ENCODE data around the gene PTPN2.

Gene PTPN2

DNA sequence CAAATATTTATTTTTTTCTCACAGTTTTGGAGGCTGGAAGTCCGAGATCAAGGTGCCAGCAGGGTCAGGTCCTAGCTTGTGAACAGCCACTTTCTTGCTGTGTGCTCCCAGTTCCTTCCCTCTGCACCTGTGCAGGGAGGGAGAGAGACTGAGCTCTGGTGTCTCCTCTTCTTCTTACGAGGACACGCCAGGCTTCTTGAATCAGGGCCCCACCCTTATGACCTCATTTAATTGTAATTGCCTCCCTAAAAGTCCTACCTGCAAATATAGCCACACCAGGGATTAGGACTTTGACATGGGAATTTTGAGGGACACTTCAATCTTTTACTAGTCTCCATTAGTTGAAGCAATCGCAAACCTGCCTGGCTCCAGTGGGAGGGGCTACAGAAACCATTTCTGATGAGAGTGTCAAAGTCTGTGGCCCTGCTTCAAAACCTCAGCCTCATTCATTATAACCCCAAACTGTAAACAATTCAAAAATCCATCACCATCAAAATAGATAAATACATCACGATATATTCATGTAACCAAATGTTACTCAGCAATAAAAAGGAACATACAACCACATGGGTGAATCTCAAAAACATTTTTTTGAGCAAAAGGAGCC is 45.5 kb upstream of the PTPN2 start:
- H3K9ac ChIP-seq (ENCODE audit: low read depth, low read length, poor library complexity), result no peak overlapping the region
- WGBS, 2 donors (ENCODE audit: extremely low coverage in 2 of 2, insufficient read length in 2 of 2, insufficient replicate concordance in 1 of 2), result no CpG with 5 or more reads among the region's 5 CpGs
- H4K8ac ChIP-seq (ENCODE audit: low read depth, low read length), result no peak overlapping the region
- no peak overlapping the region for H3K4me2 ChIP-seq (ENCODE audit: insufficient read depth, low read length, poor library complexity, severe bottlenecking)
- no peak overlapping the region for H2AK5ac ChIP-seq (ENCODE audit: low read depth, low read length)
- DNase-seq (ENCODE audit: low spot score), result no peak
- no peak overlapping the region for H3K4ac ChIP-seq (ENCODE audit: low read length)
- no peaks in the 10 kb centered on the region for H3K36me3 ChIP-seq (replicated peaks in 1 of 2; ENCODE audit: control insufficient read depth in 2 of 2, insufficient read depth in 2 of 2, low read length in 2 of 2)
- H3K4me3 ChIP-seq (ENCODE audit: low read length in 2 of 2), result no peak overlapping the region
- H2BK120ac ChIP-seq (ENCODE audit: low read depth, low read length), result no peak overlapping the region
- H2BK15ac ChIP-seq (ENCODE audit: low read length), result no peak overlapping the region
- no peak overlapping the region for H2BK12ac ChIP-seq (ENCODE audit: low read length)
- H3K14ac ChIP-seq (ENCODE audit: low read length), result no peak overlapping the region
- no peaks in the 10 kb centered on the region for H3K27me3 ChIP-seq (ENCODE audit: control insufficient read depth in 3 of 3, insufficient read depth in 3 of 3, low read depth in 1 of 3, low read length in 3 of 3)
- no peak overlapping the region for H2BK5ac ChIP-seq (ENCODE audit: low read length)
- H4K91ac ChIP-seq (ENCODE audit: low read depth, low read length, poor library complexity), result no peak overlapping the region
- peak overlapping the region; percentile 14 for H2AFZ ChIP-seq (ENCODE audit: low read length)
- H3K23ac ChIP-seq (ENCODE audit: low read depth, low read length, poor library complexity), result no peak overlapping the region
- no peak overlapping the region for H3K18ac ChIP-seq (ENCODE audit: low read length)
- H3K79me1 ChIP-seq (ENCODE audit: low read depth, low read length), result no peaks in the 10 kb centered on the region
- H3K27ac ChIP-seq (replicated peaks; ENCODE audit: low read length), result no peak overlapping the region
- H3K4me1 ChIP-seq (ENCODE audit: control insufficient read depth in 2 of 2, insufficient read depth in 1 of 2, low read depth in 1 of 2, low read length in 2 of 2), result peaks cover 0 to 7% of the 10 kb centered on the region in 2 donors
- peaks cover 0 to 1% of the 10 kb centered on the region in 2 donors for H3K9me3 ChIP-seq (replicated peaks in 1 of 2; ENCODE audit: control insufficient read depth in 2 of 2, insufficient read depth in 1 of 2, low read depth in 1 of 2, low read length in 2 of 2)

DNA sequence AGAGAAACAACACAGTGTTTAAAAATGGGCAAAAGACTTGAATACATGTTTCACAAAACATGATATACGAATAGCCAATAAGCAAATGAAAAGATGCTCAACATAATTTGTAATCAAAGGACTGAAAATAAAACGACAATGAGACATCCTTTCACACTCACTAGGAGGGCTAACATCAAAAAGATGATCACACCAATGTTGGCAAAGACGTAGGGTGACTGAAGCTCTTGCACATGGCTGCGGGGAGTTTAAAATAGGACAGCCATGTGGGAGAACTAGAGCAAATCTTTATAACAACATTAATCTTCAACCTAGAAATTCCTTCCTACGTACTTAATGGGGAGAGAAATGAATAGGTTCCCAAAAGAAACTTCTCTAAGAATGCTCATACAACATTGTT is 44.6 kb upstream of the PTPN2 start:
- no peak overlapping the region for H3K18ac ChIP-seq (ENCODE audit: low read length)
- H2BK15ac ChIP-seq (ENCODE audit: low read length), result no peak overlapping the region
- H3K36me3 ChIP-seq (replicated peaks in 1 of 2; ENCODE audit: control insufficient read depth in 2 of 2, insufficient read depth in 2 of 2, low read length in 2 of 2), result no peaks in the 10 kb centered on the region
- no peak overlapping the region for H2BK12ac ChIP-seq (ENCODE audit: low read length)
- peaks cover 0 to 1% of the 10 kb centered on the region in 2 donors for H3K9me3 ChIP-seq (replicated peaks in 1 of 2; ENCODE audit: control insufficient read depth in 2 of 2, insufficient read depth in 1 of 2, low read depth in 1 of 2, low read length in 2 of 2)
- H2AK5ac ChIP-seq (ENCODE audit: low read depth, low read length), result no peak overlapping the region
- no peak overlapping the region for H3K4ac ChIP-seq (ENCODE audit: low read length)
- H3K79me1 ChIP-seq (ENCODE audit: low read depth, low read length), result no peaks in the 10 kb centered on the region
- H4K91ac ChIP-seq (ENCODE audit: low read depth, low read length, poor library complexity), result no peak overlapping the region
- no peak overlapping the region for H3K4me2 ChIP-seq (ENCODE audit: insufficient read depth, low read length, poor library complexity, severe bottlenecking)
- H4K8ac ChIP-seq (ENCODE audit: low read depth, low read length), result no peak overlapping the region
- H3K4me3 ChIP-seq (ENCODE audit: low read length in 2 of 2), result no peak overlapping the region
- H3K27me3 ChIP-seq (ENCODE audit: control insufficient read depth in 3 of 3, insufficient read depth in 3 of 3, low read depth in 1 of 3, low read length in 3 of 3), result no peaks in the 10 kb centered on the region
- no peak overlapping the region for H2BK5ac ChIP-seq (ENCODE audit: low read length)
- peaks cover 0 to 7% of the 10 kb centered on the region in 2 donors for H3K4me1 ChIP-seq (ENCODE audit: control insufficient read depth in 2 of 2, insufficient read depth in 1 of 2, low read depth in 1 of 2, low read length in 2 of 2)
- no peak overlapping the region for H2AFZ ChIP-seq (ENCODE audit: low read length)
- no CpG with 5 or more reads among the region's 5 CpGs for WGBS, 2 donors (ENCODE audit: extremely low coverage in 2 of 2, insufficient read length in 2 of 2, insufficient replicate concordance in 1 of 2)
- H3K9ac ChIP-seq (ENCODE audit: low read depth, low read length, poor library complexity), result no peak overlapping the region
- DNase-seq (ENCODE audit: low spot score), result no peak
- no peak overlapping the region for H2BK120ac ChIP-seq (ENCODE audit: low read depth, low read length)
- H3K27ac ChIP-seq (replicated peaks; ENCODE audit: low read length), result no peak overlapping the region
- no peak overlapping the region for H3K14ac ChIP-seq (ENCODE audit: low read length)
- no peak overlapping the region for H3K23ac ChIP-seq (ENCODE audit: low read depth, low read length, poor library complexity)

DNA sequence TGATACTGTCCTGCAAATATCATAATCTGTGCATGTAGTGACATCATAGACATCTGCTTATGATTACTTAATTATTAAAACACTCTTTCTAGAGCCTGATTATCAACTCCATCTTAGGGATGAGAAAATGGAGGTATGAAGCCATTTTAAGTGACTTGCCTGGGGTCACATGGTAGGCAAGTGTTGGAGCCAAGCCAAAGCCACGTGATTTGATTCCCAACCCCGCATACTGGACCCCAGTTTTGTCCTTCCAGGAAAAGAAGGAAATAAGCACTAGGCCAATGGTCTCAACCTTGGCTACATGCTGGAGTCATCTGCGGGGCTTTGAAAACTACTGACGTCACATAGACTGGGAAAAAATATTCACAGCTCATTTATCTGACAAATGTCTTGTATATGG is 44.2 kb upstream of the PTPN2 start:
- no peak overlapping the region for H3K23ac ChIP-seq (ENCODE audit: low read depth, low read length, poor library complexity)
- H3K79me1 ChIP-seq (ENCODE audit: low read depth, low read length), result no peaks in the 10 kb centered on the region
- peaks cover 0 to 1% of the 10 kb centered on the region in 2 donors for H3K9me3 ChIP-seq (replicated peaks in 1 of 2; ENCODE audit: control insufficient read depth in 2 of 2, insufficient read depth in 1 of 2, low read depth in 1 of 2, low read length in 2 of 2)
- DNase-seq (ENCODE audit: low spot score), result no peak
- H3K27me3 ChIP-seq (ENCODE audit: control insufficient read depth in 3 of 3, insufficient read depth in 3 of 3, low read depth in 1 of 3, low read length in 3 of 3), result no peaks in the 10 kb centered on the region
- no peaks in the 10 kb centered on the region for H3K36me3 ChIP-seq (replicated peaks in 1 of 2; ENCODE audit: control insufficient read depth in 2 of 2, insufficient read depth in 2 of 2, low read length in 2 of 2)
- no peak overlapping the region for H2AFZ ChIP-seq (ENCODE audit: low read length)
- no peak overlapping the region for H3K4me3 ChIP-seq (ENCODE audit: low read length in 2 of 2)
- no peak overlapping the region for H3K9ac ChIP-seq (ENCODE audit: low read depth, low read length, poor library complexity)
- peaks cover 0 to 3% of the 10 kb centered on the region in 2 donors for H3K4me1 ChIP-seq (ENCODE audit: control insufficient read depth in 2 of 2, insufficient read depth in 1 of 2, low read depth in 1 of 2, low read length in 2 of 2)
- no peak overlapping the region for H3K18ac ChIP-seq (ENCODE audit: low read length)
- H2BK5ac ChIP-seq (ENCODE audit: low read length), result no peak overlapping the region
- WGBS, 2 donors (ENCODE audit: extremely low coverage in 2 of 2, insufficient read length in 2 of 2, insufficient replicate concordance in 1 of 2), result no CpG with 5 or more reads among the region's 4 CpGs
- H2BK12ac ChIP-seq (ENCODE audit: low read length), result no peak overlapping the region
- H3K27ac ChIP-seq (replicated peaks; ENCODE audit: low read length), result no peak overlapping the region
- no peak overlapping the region for H3K4ac ChIP-seq (ENCODE audit: low read length)
- H2BK120ac ChIP-seq (ENCODE audit: low read depth, low read length), result no peak overlapping the region
- no peak overlapping the region for H3K4me2 ChIP-seq (ENCODE audit: insufficient read depth, low read length, poor library complexity, severe bottlenecking)
- no peak overlapping the region for H3K14ac ChIP-seq (ENCODE audit: low read length)
- H4K91ac ChIP-seq (ENCODE audit: low read depth, low read length, poor library complexity), result no peak overlapping the region
- no peak overlapping the region for H2BK15ac ChIP-seq (ENCODE audit: low read length)
- H2AK5ac ChIP-seq (ENCODE audit: low read depth, low read length), result no peak overlapping the region
- no peak overlapping the region for H4K8ac ChIP-seq (ENCODE audit: low read depth, low read length)

DNA sequence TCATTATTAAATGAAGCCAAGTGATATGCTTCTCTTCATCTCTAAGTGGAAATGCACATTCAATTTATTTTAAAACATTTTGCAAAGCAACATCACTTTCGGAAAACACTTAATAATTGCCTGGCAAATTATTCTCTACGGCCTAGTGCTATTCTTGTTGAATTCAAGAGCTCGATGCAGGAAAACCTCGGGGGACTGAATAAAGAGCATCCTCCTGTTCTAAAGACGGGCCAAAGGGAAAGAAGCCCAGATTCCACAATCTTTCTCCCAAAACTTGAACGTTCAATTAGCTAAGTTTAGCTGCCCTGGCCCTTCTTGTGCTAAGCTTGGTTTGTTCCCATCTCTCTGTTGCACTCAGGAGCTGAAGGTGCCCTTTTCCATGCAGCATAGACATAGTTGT is 40.6 kb upstream of the PTPN2 start:
- Histone ChIP-seq H2AK5ac (ENCODE audit: low read depth, low read length) (no peak overlapping the region), H3K14ac (ENCODE audit: low read length) (no peak overlapping the region), H4K8ac (ENCODE audit: low read depth, low read length) (no peak overlapping the region), H2BK12ac (ENCODE audit: low read length) (no peak overlapping the region), H3K23ac (ENCODE audit: low read depth, low read length, poor library complexity) (no peak overlapping the region), H3K79me1 (ENCODE audit: low read depth, low read length) (no peaks in the 10 kb centered on the region), H2BK5ac (ENCODE audit: low read length) (no peak overlapping the region), H3K9ac (ENCODE audit: low read depth, low read length, poor library complexity) (no peak overlapping the region), H3K36me3 (replicated peaks in 1 of 2; ENCODE audit: control insufficient read depth in 2 of 2, insufficient read depth in 2 of 2, low read length in 2 of 2) (no peaks in the 10 kb centered on the region), H3K27ac (replicated peaks; ENCODE audit: low read length) (no peak overlapping the region), H3K4me1 (ENCODE audit: control insufficient read depth in 2 of 2, insufficient read depth in 1 of 2, low read depth in 1 of 2, low read length in 2 of 2) (no peaks in the 10 kb centered on the region), H3K4me2 (ENCODE audit: insufficient read depth, low read length, poor library complexity, severe bottlenecking) (no peak overlapping the region), H3K9me3 (replicated peaks in 1 of 2; ENCODE audit: control insufficient read depth in 2 of 2, insufficient read depth in 1 of 2, low read depth in 1 of 2, low read length in 2 of 2) (peaks cover 0 to 1% of the 10 kb centered on the region in 2 donors), H2AFZ (ENCODE audit: low read length) (no peak overlapping the region), H4K91ac (ENCODE audit: low read depth, low read length, poor library complexity) (no peak overlapping the region), H3K18ac (ENCODE audit: low read length) (no peak overlapping the region), H3K4ac (ENCODE audit: low read length) (no peak overlapping the region), H3K4me3 (ENCODE audit: low read length in 2 of 2) (no peak overlapping the region), H2BK15ac (ENCODE audit: low read length) (no peak overlapping the region), H3K27me3 (ENCODE audit: control insufficient read depth in 3 of 3, insufficient read depth in 3 of 3, low read depth in 1 of 3, low read length in 3 of 3) (no peaks in the 10 kb centered on the region), H2BK120ac (ENCODE audit: low read depth, low read length) (no peak overlapping the region)
- DNase-seq (ENCODE audit: low spot score), result no peak
- WGBS, 2 donors (ENCODE audit: extremely low coverage in 2 of 2, insufficient read length in 2 of 2, insufficient replicate concordance in 1 of 2), result no CpG with 5 or more reads among the region's 6 CpGs
